Frontal cortex (tissue), 4 donors: ENCODE measurements around the gene LMO7. TPM values are rescaled to one million over a fixed set of nuclear protein-coding genes. Genes with fewer than 3 reads are reported as not detected.
"Not testable (repeated sequence)": the region's sequence is repeated elsewhere in the genome, so short reads cannot be mapped to it uniquely, and the experiment has no call there.

Source experiments
- DNase-seq, 2 donors: peaks; one replicate each; pipeline ENCODE4 v3.0.0; 2012; ENCODE audit warnings: low spot score in 2 of 2
- FAIRE-seq: peaks from 2 replicates; lab custom pipeline; 2012; peaks lifted over from hg19 to GRCh38; lab: Jason Lieb, UNC
- total RNA-seq: library from RNA; depleted of rRNA; stranded (reverse); fragments of >200 nt; gene quantifications from one replicate; pipeline ENCODE4 v1.2.3, GENCODE V29; 2014
- donor health status: control.
- donor health status: control.
- donor health status: control.

The LMO7 gene
- total RNA-seq, 1 donor from 2014 or later: 118 TPM

- no peak for DNase-seq
- no peak for FAIRE-seq
These were observed 9.0 kb downstream of the LMO7 start for GRCh38 chr13:75645141-75645540.

- DNase-seq (no peak), FAIRE-seq (no peak)
These were observed 11.1 kb downstream of the LMO7 start for GRCh38 chr13:75647126-75647784.

- DNase-seq (no peak), FAIRE-seq (no peak)
These were observed 12.3 kb downstream of the LMO7 start for GRCh38 chr13:75648446-75648845.

- FAIRE-seq (no peak), DNase-seq (no peak)
These were observed 14.9 kb downstream of the LMO7 start for GRCh38 chr13:75651013-75651412.

GRCh38 chr13:75652726-75653125, 16.6 kb downstream of the LMO7 start:
- no peak for FAIRE-seq
- DNase-seq: no peak

GRCh38 chr13:75656425-75656989, 20.4 kb downstream of the LMO7 start:
- no peak for FAIRE-seq
- DNase-seq: no peak

- no peak for DNase-seq
- no peak for FAIRE-seq
These were observed 21.0 kb downstream of the LMO7 start for GRCh38 chr13:75657111-75657510.

- FAIRE-seq: no peak
- no peak for DNase-seq
These were observed 24.6 kb downstream of the LMO7 start for GRCh38 chr13:75660694-75661093.

- DNase-seq (no peak), FAIRE-seq (no peak)
These were observed 25.3 kb downstream of the LMO7 start for GRCh38 chr13:75661443-75661842.

- DNase-seq: no peak
- FAIRE-seq: no peak
These were observed 30.7 kb downstream of the LMO7 start for GRCh38 chr13:75666646-75667351.

GRCh38 chr13:75669706-75670105, 33.6 kb downstream of the LMO7 start:
- FAIRE-seq (no peak), DNase-seq (no peak)

GRCh38 chr13:75670496-75670895, 34.4 kb downstream of the LMO7 start:
- FAIRE-seq (no peak), DNase-seq (no peak)

- FAIRE-seq: no peak
- no peak for DNase-seq
These were observed 39.3 kb downstream of the LMO7 start for GRCh38 chr13:75675421-75675820.

- DNase-seq (no peak), FAIRE-seq (no peak)
These were observed 43.3 kb downstream of the LMO7 start for GRCh38 chr13:75679459-75679858.

GRCh38 chr13:75680251-75680650, 44.1 kb downstream of the LMO7 start:
- not testable (repeated sequence) for FAIRE-seq, DNase-seq

GRCh38 chr13:75682326-75682725, 46.2 kb downstream of the LMO7 start:
- no peak for FAIRE-seq
- no peak for DNase-seq

- FAIRE-seq (no peak), DNase-seq (no peak)
These were observed 49.1 kb downstream of the LMO7 start for GRCh38 chr13:75685239-75685697.

- no peak for FAIRE-seq
- peak in 1 of 2 donors; percentile 6 for DNase-seq
These were observed 51.1 kb downstream of the LMO7 start for GRCh38 chr13:75687150-75687763.

- no peak for DNase-seq
- no peak for FAIRE-seq
These were observed 53.6 kb downstream of the LMO7 start for GRCh38 chr13:75689686-75690085.

GRCh38 chr13:75690607-75691006, 54.5 kb downstream of the LMO7 start:
- no peak for DNase-seq
- no peak for FAIRE-seq

GRCh38 chr13:75691183-75691582, 55.1 kb downstream of the LMO7 start:
- DNase-seq: no peak
- no peak for FAIRE-seq
